Tibial nerve (tissue), 4 donors: ENCODE measurements around the gene ARMCX6. TPM values are rescaled to one million over a fixed set of nuclear protein-coding genes. Genes with fewer than 3 reads are reported as not detected.
"Not testable (repeated sequence)": the region's sequence is repeated elsewhere in the genome, so short reads cannot be mapped to it uniquely, and the experiment has no call there.

ENCODE experiments used
- DNase-seq, 2 donors: peaks; one replicate each; pipeline ENCODE4 v3.0.0-alpha.2; 2019; ENCODE audit warnings: low spot score in 2 of 2
- H3K27ac ChIP-seq, 4 donors: fragments of 200-600 bp; sonication (generic) in 3 of 4; one replicate each; pipeline ENCODE4 v1.5.1; 2017 to 2019; ENCODE audit warnings: mild to moderate bottlenecking in 1 of 4
- H3K27me3 ChIP-seq, 2 donors: fragments of 200-600 bp; sonication (generic) in 1 of 2; one replicate each; pipeline versions ENCODE4 v1.5.1 to v1.6.0; 2017 to 2019
- H3K36me3 ChIP-seq, 3 donors: fragments of 200-600 bp; sonication (generic); one replicate each; pipeline ENCODE4 v1.5.1; 2018 to 2019
- H3K4me1 ChIP-seq, 4 donors: fragments of 200-600 bp; sonication (generic) in 3 of 4; one replicate each; pipeline ENCODE4 v1.5.1; 2017 to 2019
- H3K4me3 ChIP-seq, 4 donors: fragments of 200-600 bp; sonication (generic) in 3 of 4; one replicate each; pipeline ENCODE4 v1.5.1; 2017 to 2019; ENCODE audit warnings: mild to moderate bottlenecking in 1 of 4, moderate library complexity in 1 of 4
- H3K9me3 ChIP-seq, 4 donors: fragments of 200-600 bp; sonication (generic) in 3 of 4; one replicate each; pipeline ENCODE4 v1.5.1; 2017 to 2019
- EP300 ChIP-seq, 2 donors: sonication (generic); formaldehyde crosslinking; IDR thresholded peaks; one replicate each; pipeline ENCODE4 v1.6.1; 2017; ENCODE audit warnings: antibody characterized with exemption in 2 of 2, mild to moderate bottlenecking in 1 of 2
- POLR2A ChIP-seq, 2 donors: fragments of 450-650 bp; IDR thresholded peaks; one replicate each; pipeline ENCODE4 v1.6.1; 2017; ENCODE audit warnings: antibody characterized with exemption in 2 of 2, mild to moderate bottlenecking in 2 of 2, moderate library complexity in 2 of 2
- WGBS, 2 donors: methylation state at CpG; one replicate each; pipeline ENCODE4 v1.1.5; 2018; 5-methylcytosine and 5-hydroxymethylcytosine counted together
- total RNA-seq, 4 donors: library from RNA; depleted of rRNA; stranded (reverse); fragments of >200 nt; gene quantifications; one replicate each; pipeline ENCODE4 v1.1.0, GENCODE V29; 2016
- TF ChIP-seq, protein P1 (sequence below), 5 experiments: fragments of 200-600 bp in 3 of 5; fragments of 450-650 bp in 2 of 5; sonication (generic) in 3 of 5; IDR thresholded peaks; one replicate each; pipeline ENCODE4 v1.5.1; 2016 to 2019; ENCODE audit warnings: antibody characterized with exemption in 5 of 5, mild to moderate bottlenecking in 3 of 5, moderate library complexity in 2 of 5

ARMCX6 gene
- total RNA-seq, 4 donors from 2014 or later = 16.5 to 19.4 (median 16.8) TPM

GRCh38 chrX:101656817-101657216 lies 39.0 kb upstream of the ARMCX6 start:
- TF ChIP-seq POLR2A (IDR thresholded peaks at IDR 0.05) (no peak), EP300 (IDR thresholded peaks at IDR 0.05) (no peak)
- TF ChIP-seq, protein P1, sequence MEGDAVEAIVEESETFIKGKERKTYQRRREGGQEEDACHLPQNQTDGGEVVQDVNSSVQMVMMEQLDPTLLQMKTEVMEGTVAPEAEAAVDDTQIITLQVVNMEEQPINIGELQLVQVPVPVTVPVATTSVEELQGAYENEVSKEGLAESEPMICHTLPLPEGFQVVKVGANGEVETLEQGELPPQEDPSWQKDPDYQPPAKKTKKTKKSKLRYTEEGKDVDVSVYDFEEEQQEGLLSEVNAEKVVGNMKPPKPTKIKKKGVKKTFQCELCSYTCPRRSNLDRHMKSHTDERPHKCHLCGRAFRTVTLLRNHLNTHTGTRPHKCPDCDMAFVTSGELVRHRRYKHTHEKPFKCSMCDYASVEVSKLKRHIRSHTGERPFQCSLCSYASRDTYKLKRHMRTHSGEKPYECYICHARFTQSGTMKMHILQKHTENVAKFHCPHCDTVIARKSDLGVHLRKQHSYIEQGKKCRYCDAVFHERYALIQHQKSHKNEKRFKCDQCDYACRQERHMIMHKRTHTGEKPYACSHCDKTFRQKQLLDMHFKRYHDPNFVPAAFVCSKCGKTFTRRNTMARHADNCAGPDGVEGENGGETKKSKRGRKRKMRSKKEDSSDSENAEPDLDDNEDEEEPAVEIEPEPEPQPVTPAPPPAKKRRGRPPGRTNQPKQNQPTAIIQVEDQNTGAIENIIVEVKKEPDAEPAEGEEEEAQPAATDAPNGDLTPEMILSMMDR (IDR thresholded peaks at IDR 0.05) = no peak
- Histone ChIP-seq H3K4me1 (peaks cover 0 to 22% (median 0%) of the 10 kb centered on the region in 4 donors), H3K36me3 (peaks cover 0 to 16% (median 0%) of the 10 kb centered on the region in 3 donors), H3K27ac (no peak overlapping the region), H3K27me3 (peaks cover 0 to 9% of the 10 kb centered on the region in 2 donors), H3K4me3 (no peak overlapping the region), H3K9me3 (no peaks in the 10 kb centered on the region)
- DNase-seq = no peak
- 91% methylated on average over 11 of the region's 13 CpGs; no CpG with 5 or more reads in 1 of the 2 donors for WGBS, 2 donors

DNA sequence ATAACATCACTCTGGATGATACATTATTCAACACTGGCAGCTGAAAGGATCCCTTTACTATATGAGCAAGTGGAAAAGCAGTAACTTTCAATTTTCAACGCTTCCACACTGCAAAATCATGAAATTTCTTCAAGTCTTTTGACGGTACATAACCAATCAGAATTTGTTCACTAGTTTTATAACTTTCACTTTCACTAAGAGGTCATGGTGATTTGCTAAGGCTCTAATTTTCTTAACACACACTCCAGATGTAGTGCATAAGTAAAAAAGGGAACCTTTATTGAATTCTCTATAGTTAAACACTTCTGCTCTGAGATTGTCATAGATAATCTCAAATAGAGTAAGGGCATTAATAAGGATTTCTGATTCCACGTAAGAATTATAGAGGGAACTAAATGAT lies 37.7 kb upstream of the ARMCX6 start:
- Histone ChIP-seq H3K36me3 (peaks cover 0 to 16% (median 0%) of the 10 kb centered on the region in 3 donors), H3K4me3 (no peak overlapping the region), H3K27me3 (peaks cover 0 to 9% of the 10 kb centered on the region in 2 donors), H3K27ac (peak overlapping the region in 1 of 4 donors; percentile 2), H3K4me1 (peaks cover 0 to 22% (median 0%) of the 10 kb centered on the region in 4 donors), H3K9me3 (no peaks in the 10 kb centered on the region)
- TF ChIP-seq, protein P1 (IDR thresholded peaks at IDR 0.05) = no peak
- no peak for TF ChIP-seq EP300 (IDR thresholded peaks at IDR 0.05)
- TF ChIP-seq POLR2A (IDR thresholded peaks at IDR 0.05) = no peak
- no peak for DNase-seq
- WGBS, 2 donors = 35 to 54% methylated on average over 3 of the region's 3 CpGs

DNA sequence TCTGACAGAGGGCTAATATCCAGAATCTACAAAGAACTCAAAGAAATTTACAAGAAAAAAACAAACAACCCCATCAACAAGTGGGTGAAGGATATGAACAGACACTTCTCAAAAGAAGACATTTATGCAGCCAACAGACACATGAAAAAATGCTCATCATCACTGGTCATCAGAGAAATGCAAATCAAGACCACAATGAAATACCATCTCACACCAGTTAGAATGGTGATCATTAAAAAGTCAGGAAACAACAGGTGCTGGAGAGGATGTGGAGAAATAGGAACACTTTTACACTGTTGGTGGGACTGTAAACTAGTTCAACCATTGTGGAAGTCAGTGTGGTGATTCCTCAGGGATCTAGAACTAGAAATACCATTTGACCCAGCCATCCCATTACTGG lies 29.9 kb upstream of the ARMCX6 start:
- not testable (repeated sequence) for DNase-seq, H3K27ac ChIP-seq, H3K4me3 ChIP-seq, H3K36me3 ChIP-seq, H3K4me1 ChIP-seq, H3K9me3 ChIP-seq, H3K27me3 ChIP-seq

DNA sequence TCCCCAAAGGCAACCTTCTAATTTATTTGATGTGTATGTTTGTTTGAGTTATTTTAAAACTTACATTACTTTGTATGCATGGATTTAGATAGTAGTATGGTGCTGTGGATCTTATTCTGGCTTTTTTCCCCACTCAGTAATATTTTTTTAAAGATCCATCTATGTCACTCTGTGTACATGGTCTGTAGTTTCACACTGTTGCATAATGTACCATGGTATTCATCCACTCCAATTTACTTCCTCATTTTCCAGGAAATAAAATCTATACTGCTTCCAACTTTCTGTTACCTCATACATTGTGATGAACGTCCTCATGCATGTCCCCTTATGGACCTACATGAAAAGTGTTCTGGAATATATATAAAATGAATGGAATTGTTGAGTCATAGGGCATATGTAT lies 24.3 kb upstream of the ARMCX6 start:
- Histone ChIP-seq H3K36me3 (peaks cover 0 to 2% (median 0%) of the 10 kb centered on the region in 3 donors), H3K4me1 (no peaks in the 10 kb centered on the region), H3K9me3 (no peaks in the 10 kb centered on the region), H3K27me3 (peaks cover 0 to 5% of the 10 kb centered on the region in 2 donors), H3K27ac (no peak overlapping the region), H3K4me3 (no peak overlapping the region)
- no peak for DNase-seq
- TF ChIP-seq POLR2A (IDR thresholded peaks at IDR 0.05) (no peak), EP300 (IDR thresholded peaks at IDR 0.05) (no peak)
- TF ChIP-seq, protein P1 (IDR thresholded peaks at IDR 0.05) = no peak
- 35 to 53% methylated on average over 1 of the region's 1 CpG for WGBS, 2 donors

DNA sequence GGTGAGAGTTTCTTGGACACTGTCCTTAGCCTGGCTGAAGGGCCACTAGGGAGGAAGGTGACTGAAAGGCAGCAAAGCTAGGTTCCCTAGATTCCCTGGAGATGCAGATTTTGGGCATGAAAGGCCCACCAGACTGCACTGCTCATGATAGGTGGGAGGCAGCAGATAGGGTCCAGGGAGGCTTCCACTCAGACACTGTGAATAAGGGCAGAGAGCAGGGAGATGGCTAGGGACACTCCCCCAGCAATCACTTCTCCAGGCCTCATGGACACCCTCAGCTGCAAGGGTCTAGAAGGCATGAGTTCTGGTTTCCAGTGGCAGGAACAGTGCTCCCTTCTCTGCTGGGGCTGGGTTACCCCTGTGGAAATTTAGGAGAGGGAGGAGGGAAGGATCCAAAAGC lies 21.8 kb upstream of the ARMCX6 start:
- no peak overlapping the region for H3K27ac ChIP-seq
- no peaks in the 10 kb centered on the region for H3K4me1 ChIP-seq
- peaks cover 0 to 5% of the 10 kb centered on the region in 2 donors for H3K27me3 ChIP-seq
- TF ChIP-seq EP300 (IDR thresholded peaks at IDR 0.05) (no peak), POLR2A (IDR thresholded peaks at IDR 0.05) (no peak)
- TF ChIP-seq, protein P1 (IDR thresholded peaks at IDR 0.05) = no peak
- DNase-seq = no peak
- no peaks in the 10 kb centered on the region for H3K9me3 ChIP-seq
- no peak overlapping the region for H3K4me3 ChIP-seq
- no peaks in the 10 kb centered on the region for H3K36me3 ChIP-seq

GRCh38 chrX:101619364-101619763 lies 1.6 kb upstream of the ARMCX6 start:
- Histone ChIP-seq H3K27ac (no peak overlapping the region), H3K4me1 (peaks cover 0 to 11% (median 0%) of the 10 kb centered on the region in 4 donors), H3K4me3 (no peak overlapping the region), H3K9me3 (no peaks in the 10 kb centered on the region), H3K27me3 (peaks cover 0 to 5% of the 10 kb centered on the region in 2 donors), H3K36me3 (no peaks in the 10 kb centered on the region)
- TF ChIP-seq POLR2A (IDR thresholded peaks at IDR 0.05) = no peak
- no peak for TF ChIP-seq EP300 (IDR thresholded peaks at IDR 0.05)
- TF ChIP-seq, protein P1 (IDR thresholded peaks at IDR 0.05) = no peak
- DNase-seq = no peak
